ENCODE measurements around the gene SLC45A1. TPM values are rescaled to one million over a fixed set of nuclear protein-coding genes. Genes with fewer than 3 reads are reported as not detected.
"Not testable (repeated sequence)": the region's sequence is repeated elsewhere in the genome, so short reads cannot be mapped to it uniquely, and the experiment has no call there.

Gene SLC45A1
- total and polyA plus RNA-seq, 9 of the 15 experiments (the other 6 are each of a cell fraction or from before 2014, with no cell fraction given): not detected

DNA sequence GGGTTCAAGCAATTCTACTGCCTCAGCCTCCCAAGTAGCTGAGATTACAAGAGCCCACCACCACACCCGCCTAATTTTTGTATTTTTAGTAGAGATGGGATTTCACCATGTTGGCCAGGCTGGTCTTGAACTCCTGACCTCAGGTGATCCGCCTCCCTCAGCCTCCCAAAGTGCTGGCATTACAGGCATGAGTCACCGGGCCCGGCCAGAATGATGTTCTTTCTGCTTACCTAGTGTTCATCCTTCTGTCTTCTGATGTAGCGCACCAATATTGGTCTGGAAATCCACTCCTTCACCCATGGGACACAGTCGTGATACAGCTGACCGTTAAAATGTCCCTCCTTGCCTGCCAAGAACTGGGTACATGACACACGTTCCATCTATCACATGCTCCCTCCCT lies 39.2 kb upstream of the SLC45A1 start:
- peaks cover 13 to 48% of the 10 kb centered on the region in 2 experiments for H3K27me3 ChIP-seq (ENCODE audit: control insufficient read depth in 2 of 2, insufficient read depth in 2 of 2, low read length in 2 of 2)
- H3K9me1 ChIP-seq (ENCODE audit: control insufficient read depth, insufficient read depth, low read length); H2AFZ ChIP-seq (ENCODE audit: low read depth, low read length); DNase-seq (ENCODE audit: extremely low read depth in 1 of 4, low spot score in 3 of 4); H3K4me1 ChIP-seq (replicated peaks in 1 of 2; ENCODE audit: control insufficient read depth in 2 of 2, insufficient read depth in 2 of 2, low read length in 2 of 2); ATAC-seq; BruUV-seq (replicated peaks); H3K79me2 ChIP-seq (ENCODE audit: control insufficient read depth, insufficient read depth, low read length); H3K9ac ChIP-seq (ENCODE audit: insufficient read depth in 1 of 2, low read depth in 2 of 2, low read length in 2 of 2); H3K27ac ChIP-seq (ENCODE audit: extremely low read depth, low read depth, low read length); H3K36me3 ChIP-seq (ENCODE audit: control insufficient read depth, insufficient read depth, low read length); H3K4me3 ChIP-seq; CTCF ChIA-PET (ENCODE audit: low intra/inter-chr PET ratio); H4K20me1 ChIP-seq (replicated peaks; ENCODE audit: control insufficient read depth, insufficient read depth, low read length); H3K4me2 ChIP-seq (ENCODE audit: insufficient read depth, low read length); H3K9me3 ChIP-seq (replicated peaks; ENCODE audit: control insufficient read depth, insufficient read depth, low read depth, low read length); in situ Hi-C loops (cut with MboI); intact Hi-C loops (cut with micrococcal nuclease); FAIRE-seq: not testable (repeated sequence)
- WGBS (ENCODE audit: insufficient coverage, low coverage, missing lambda C conversion rate): 1% methylated on average over 8 of the region's 8 CpGs
- TF ChIP-seq, protein P1, sequence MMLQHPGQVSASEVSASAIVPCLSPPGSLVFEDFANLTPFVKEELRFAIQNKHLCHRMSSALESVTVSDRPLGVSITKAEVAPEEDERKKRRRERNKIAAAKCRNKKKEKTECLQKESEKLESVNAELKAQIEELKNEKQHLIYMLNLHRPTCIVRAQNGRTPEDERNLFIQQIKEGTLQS (IDR thresholded peaks at IDR 0.05): peak; percentile 43; the same call in 1 of the 2 replicates
- TF ChIP-seq, protein P1 (CRISPR knock-in tag; conservative IDR thresholded peaks at IDR 0.05): not testable (repeated sequence)
- POLR2A ChIA-PET: interaction anchor here (0.6 kb wide), 1 partner anchor 14 kb away, joined by 4 read pairs; no protein-coding TSS in a partner anchor

GRCh38 chr1:8281843-8282509 lies 35.9 kb upstream of the SLC45A1 start:
- H3K9me3 ChIP-seq (replicated peaks; ENCODE audit: control insufficient read depth, insufficient read depth, low read depth, low read length): no peaks in the 10 kb centered on the region
- no peak overlapping the region for H3K4me2 ChIP-seq (ENCODE audit: insufficient read depth, low read length)
- no peaks in the 10 kb centered on the region for H3K4me1 ChIP-seq (replicated peaks in 1 of 2; ENCODE audit: control insufficient read depth in 2 of 2, insufficient read depth in 2 of 2, low read length in 2 of 2)
- in situ Hi-C loops (cut with MboI): no loop called here
- no TSS peak for BruUV-seq (replicated peaks)
- ATAC-seq: peak; percentile 53; the same call in 2 of the 3 replicates
- CTCF ChIA-PET (ENCODE audit: low intra/inter-chr PET ratio): no interaction called here
- WGBS (ENCODE audit: insufficient coverage, low coverage, missing lambda C conversion rate): 2% methylated on average over 14 of the region's 14 CpGs
- H3K27ac ChIP-seq (ENCODE audit: extremely low read depth, low read depth, low read length): no peak overlapping the region
- DNase-seq (ENCODE audit: extremely low read depth in 1 of 4, low spot score in 3 of 4): no peak
- no peak for TF ChIP-seq NFE2L1 (tag; IDR thresholded peaks at IDR 0.05; ENCODE audit: borderline replicate concordance, low read depth)
- TF ChIP-seq USF1 (CRISPR knock-in tag; IDR thresholded peaks at IDR 0.05): 0 out of 2 replicates have a peak, but pooled peaks have one; percentile 31
- 0 out of 4 replicates have a peak, but pooled peaks of 1 of the 2 experiments have one; percentile 13 for TF ChIP-seq NRF1 (conservative IDR thresholded peaks at IDR 0.05 in 1 of 2, IDR thresholded peaks at IDR 0.05 in 1 of 2)
- TF ChIP-seq SPI1 (IDR thresholded peaks at IDR 0.05; ENCODE audit: borderline replicate concordance, low read depth, low read length): peak; percentile 46; the same call in 1 of the 2 replicates
- TF ChIP-seq TGIF2 (CRISPR knock-in tag; IDR thresholded peaks at IDR 0.05): no peak
- peak; percentile 30; the same call in 1 of the 2 replicates for TF ChIP-seq L3MBTL2 (IDR thresholded peaks at IDR 0.05)
- no peaks in the 10 kb centered on the region for H3K9me1 ChIP-seq (ENCODE audit: control insufficient read depth, insufficient read depth, low read length)
- no peaks in the 10 kb centered on the region for H3K36me3 ChIP-seq (ENCODE audit: control insufficient read depth, insufficient read depth, low read length)
- peaks cover 3% of the 10 kb centered on the region; the same call in 1 of the 2 replicates for H4K20me1 ChIP-seq (replicated peaks; ENCODE audit: control insufficient read depth, insufficient read depth, low read length)
- intact Hi-C loops (cut with micrococcal nuclease): no loop called here
- POLR2A ChIA-PET: interaction anchor here (0.6 kb wide), 1 partner anchor 26 kb away, joined by 3 read pairs; no protein-coding TSS in a partner anchor
- no peaks in the 10 kb centered on the region for H3K79me2 ChIP-seq (ENCODE audit: control insufficient read depth, insufficient read depth, low read length)
- H3K4me3 ChIP-seq: no peak overlapping the region
- no peak for FAIRE-seq
- peaks cover 20 to 43% of the 10 kb centered on the region in 2 experiments for H3K27me3 ChIP-seq (ENCODE audit: control insufficient read depth in 2 of 2, insufficient read depth in 2 of 2, low read length in 2 of 2)
- H2AFZ ChIP-seq (ENCODE audit: low read depth, low read length): no peak overlapping the region
- H3K9ac ChIP-seq (ENCODE audit: insufficient read depth in 1 of 2, low read depth in 2 of 2, low read length in 2 of 2): peak overlapping the region in 1 of 2 experiments; percentile 61; a peak in 1 of 4 replicates

Data from K562 (cell line).